Measurements from ENCODE around the gene ANKRA2. TPM values are rescaled to one million over a fixed set of nuclear protein-coding genes. Genes with fewer than 3 reads are reported as not detected.

The ANKRA2 gene
- total and polyA plus RNA-seq, 10 of the 15 experiments (the other 5 are each of a cell fraction or from before 2014, with no cell fraction given), result 12.3 to 47.1 (median 21.9) TPM

- POLR2A ChIA-PET, result interaction anchor here (0.7 kb wide), 1 partner anchor 1808 kb away, joined by 3 read pairs; no protein-coding TSS in a partner anchor
- Histone ChIP-seq H3K27me3 (replicated peaks in 1 of 2; ENCODE audit: control insufficient read depth in 2 of 2, insufficient read depth in 2 of 2, low read length in 1 of 2) (no peaks in the 10 kb centered on the region), H3K4me2 (ENCODE audit: control insufficient read depth, insufficient read depth) (no peak overlapping the region), H3K4me1 (ENCODE audit: control insufficient read depth, insufficient read depth, low read length) (no peaks in the 10 kb centered on the region), H3K36me3 (ENCODE audit: control insufficient read depth in 2 of 2, insufficient read depth in 2 of 2, low read length in 1 of 2) (no peaks in the 10 kb centered on the region), H3K79me2 (ENCODE audit: control insufficient read depth, insufficient read depth, low read length) (no peaks in the 10 kb centered on the region), H3K27ac (ENCODE audit: control insufficient read depth, insufficient read depth) (no peak overlapping the region), H4K20me1 (ENCODE audit: control insufficient read depth, insufficient read depth) (no peaks in the 10 kb centered on the region), H3K4me3 (no peak overlapping the region), H3K9me3 (replicated peaks; ENCODE audit: control insufficient read depth, insufficient read depth, low read length) (no peaks in the 10 kb centered on the region), H3K9ac (ENCODE audit: control insufficient read depth, insufficient read depth, low read length) (no peak overlapping the region), H2AFZ (ENCODE audit: control insufficient read depth, low read depth, low read length) (no peak overlapping the region)
- SMC1A ChIA-PET (ENCODE audit: uncharacterized antibody, unreplicated experiment), result interaction anchor here (1.1 kb wide), 1 partner anchor 23 kb away, joined by 3 read pairs; no protein-coding TSS in a partner anchor
- in situ Hi-C loops (cut with MboI) (no loop called here), intact Hi-C loops (cut with micrococcal nuclease; ENCODE audit: unreplicated experiment) (no loop called here)
- DNase-seq (ENCODE audit: low read depth, low spot score) (no peak), ATAC-seq (no peak), FAIRE-seq (no peak)
- BruUV-seq (replicated peaks), result no TSS peak
- CTCF ChIA-PET, result interaction anchor here (8.1 kb wide), 1 partner anchor 20 kb away, joined by 139 read pairs; no protein-coding TSS in a partner anchor
- RAD21 ChIA-PET (ENCODE audit: unreplicated experiment), result no interaction called here
- TF ChIP-seq, protein P1, sequence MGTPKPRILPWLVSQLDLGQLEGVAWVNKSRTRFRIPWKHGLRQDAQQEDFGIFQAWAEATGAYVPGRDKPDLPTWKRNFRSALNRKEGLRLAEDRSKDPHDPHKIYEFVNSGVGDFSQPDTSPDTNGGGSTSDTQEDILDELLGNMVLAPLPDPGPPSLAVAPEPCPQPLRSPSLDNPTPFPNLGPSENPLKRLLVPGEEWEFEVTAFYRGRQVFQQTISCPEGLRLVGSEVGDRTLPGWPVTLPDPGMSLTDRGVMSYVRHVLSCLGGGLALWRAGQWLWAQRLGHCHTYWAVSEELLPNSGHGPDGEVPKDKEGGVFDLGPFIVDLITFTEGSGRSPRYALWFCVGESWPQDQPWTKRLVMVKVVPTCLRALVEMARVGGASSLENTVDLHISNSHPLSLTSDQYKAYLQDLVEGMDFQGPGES (IDR thresholded peaks at IDR 0.05), result no peak
- TF ChIP-seq, protein P2, sequence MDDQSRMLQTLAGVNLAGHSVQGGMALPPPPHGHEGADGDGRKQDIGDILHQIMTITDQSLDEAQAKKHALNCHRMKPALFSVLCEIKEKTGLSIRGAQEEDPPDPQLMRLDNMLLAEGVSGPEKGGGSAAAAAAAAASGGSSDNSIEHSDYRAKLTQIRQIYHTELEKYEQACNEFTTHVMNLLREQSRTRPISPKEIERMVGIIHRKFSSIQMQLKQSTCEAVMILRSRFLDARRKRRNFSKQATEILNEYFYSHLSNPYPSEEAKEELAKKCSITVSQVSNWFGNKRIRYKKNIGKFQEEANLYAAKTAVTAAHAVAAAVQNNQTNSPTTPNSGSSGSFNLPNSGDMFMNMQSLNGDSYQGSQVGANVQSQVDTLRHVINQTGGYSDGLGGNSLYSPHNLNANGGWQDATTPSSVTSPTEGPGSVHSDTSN (IDR thresholded peaks at IDR 0.05; ENCODE audit: insufficient replicate concordance, low read depth, low read length), result no peak
- TF ChIP-seq SUZ12 (IDR thresholded peaks at IDR 0.05; ENCODE audit: unreplicated experiment) (no peak), HCFC1 (IDR thresholded peaks at IDR 0.05; ENCODE audit: low read length) (no peak), ZSCAN29 (IDR thresholded peaks at IDR 0.05) (no peak)
- TF ChIP-seq, protein P3, sequence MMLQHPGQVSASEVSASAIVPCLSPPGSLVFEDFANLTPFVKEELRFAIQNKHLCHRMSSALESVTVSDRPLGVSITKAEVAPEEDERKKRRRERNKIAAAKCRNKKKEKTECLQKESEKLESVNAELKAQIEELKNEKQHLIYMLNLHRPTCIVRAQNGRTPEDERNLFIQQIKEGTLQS (IDR thresholded peaks at IDR 0.05; ENCODE audit: borderline replicate concordance, extremely low read depth, low read depth, low read length), result no peak
- WGBS (ENCODE audit: insufficient coverage, insufficient replicate concordance, low lambda C conversion rate, missing lambda C conversion rate), result 3% methylated on average over 2 of the region's 2 CpGs
These were observed 25.7 kb downstream of the ANKRA2 start for GRCh38 chr5:73539730-73540129.
